ENCODE data around the gene FRYL.

Gene FRYL

GRCh38 chr4:48596336-48596735 lies 183.7 kb downstream of the FRYL start:
- no peak for DNase-seq (ENCODE audit: extremely low read depth, low read depth)
- TF ChIP-seq CTCF (IDR thresholded peaks at IDR 0.05; ENCODE audit: low read depth, low read length) = no peak

- DNase-seq (ENCODE audit: extremely low read depth, low read depth) = no peak
- no peak for TF ChIP-seq CTCF (IDR thresholded peaks at IDR 0.05; ENCODE audit: low read depth, low read length)
Observed at GRCh38 chr4:48594180-48594579, 185.9 kb downstream of the FRYL start.

GRCh38 chr4:48591372-48591771 lies 188.7 kb downstream of the FRYL start:
- no peak for TF ChIP-seq CTCF (IDR thresholded peaks at IDR 0.05; ENCODE audit: low read depth, low read length)
- no peak for DNase-seq (ENCODE audit: extremely low read depth, low read depth)

GRCh38 chr4:48590884-48591283 lies 189.2 kb downstream of the FRYL start:
- no peak for TF ChIP-seq CTCF (IDR thresholded peaks at IDR 0.05; ENCODE audit: low read depth, low read length)
- no peak for DNase-seq (ENCODE audit: extremely low read depth, low read depth)

- no peak for DNase-seq (ENCODE audit: extremely low read depth, low read depth)
- no peak for TF ChIP-seq CTCF (IDR thresholded peaks at IDR 0.05; ENCODE audit: low read depth, low read length)
Observed at GRCh38 chr4:48589098-48589445, 191.0 kb downstream of the FRYL start.

GRCh38 chr4:48588230-48589097 lies 191.6 kb downstream of the FRYL start:
- no peak for TF ChIP-seq CTCF (IDR thresholded peaks at IDR 0.05; ENCODE audit: low read depth, low read length)
- no peak for DNase-seq (ENCODE audit: extremely low read depth, low read depth)

GRCh38 chr4:48585401-48585800 lies 194.7 kb downstream of the FRYL start:
- no peak for DNase-seq (ENCODE audit: extremely low read depth, low read depth)
- no peak for TF ChIP-seq CTCF (IDR thresholded peaks at IDR 0.05; ENCODE audit: low read depth, low read length)

All from AG09319 (cell line).